ENCODE results near the gene CHMP1B.

Gene CHMP1B

GRCh38 chr18:11810379-11810778 is 40.8 kb upstream of the CHMP1B start:
- no peak overlapping the region for H3K4me3 ChIP-seq (ENCODE audit: insufficient read length, low read depth)
- no peaks in the 10 kb centered on the region for H3K9me3 ChIP-seq (ENCODE audit: insufficient read depth, low read length)
- no peak for DNase-seq (ENCODE audit: low read depth, low spot score)
- no peaks in the 10 kb centered on the region for H3K27me3 ChIP-seq (ENCODE audit: insufficient read depth, insufficient read length)
- TF ChIP-seq YY1 (IDR thresholded peaks at IDR 0.05; ENCODE audit: insufficient read depth, insufficient read length) (no peak), ZNF274 (IDR thresholded peaks at IDR 0.05; ENCODE audit: low read depth, low read length) (no peak), SUZ12 (IDR thresholded peaks at IDR 0.05; ENCODE audit: extremely low read depth, insufficient read depth, insufficient read length) (no peak)
- no peaks in the 10 kb centered on the region for H3K36me3 ChIP-seq (ENCODE audit: insufficient read depth, insufficient read length, low read length)
- peaks cover 18% of the 10 kb centered on the region for H3K4me1 ChIP-seq (ENCODE audit: insufficient read depth, insufficient read length)
- no peak overlapping the region for H3K9ac ChIP-seq (ENCODE audit: insufficient read length, low read depth)

GRCh38 chr18:11811009-11811408 is 40.2 kb upstream of the CHMP1B start:
- no peak for TF ChIP-seq YY1 (IDR thresholded peaks at IDR 0.05; ENCODE audit: insufficient read depth, insufficient read length)
- no peak for TF ChIP-seq SUZ12 (IDR thresholded peaks at IDR 0.05; ENCODE audit: extremely low read depth, insufficient read depth, insufficient read length)
- no peak for TF ChIP-seq ZNF274 (IDR thresholded peaks at IDR 0.05; ENCODE audit: low read depth, low read length)
- Histone ChIP-seq H3K36me3 (ENCODE audit: insufficient read depth, insufficient read length, low read length) (no peaks in the 10 kb centered on the region), H3K4me1 (ENCODE audit: insufficient read depth, insufficient read length) (peaks cover 18% of the 10 kb centered on the region), H3K27me3 (ENCODE audit: insufficient read depth, insufficient read length) (no peaks in the 10 kb centered on the region), H3K9ac (ENCODE audit: insufficient read length, low read depth) (no peak overlapping the region), H3K4me3 (ENCODE audit: insufficient read length, low read depth) (no peak overlapping the region), H3K9me3 (ENCODE audit: insufficient read depth, low read length) (no peaks in the 10 kb centered on the region)
- no peak for DNase-seq (ENCODE audit: low read depth, low spot score)

- no peaks in the 10 kb centered on the region for H3K36me3 ChIP-seq (ENCODE audit: insufficient read depth, insufficient read length, low read length)
- no peaks in the 10 kb centered on the region for H3K27me3 ChIP-seq (ENCODE audit: insufficient read depth, insufficient read length)
- H3K4me1 ChIP-seq (ENCODE audit: insufficient read depth, insufficient read length) = peaks cover 3% of the 10 kb centered on the region
- no peak overlapping the region for H3K9ac ChIP-seq (ENCODE audit: insufficient read length, low read depth)
- H3K4me3 ChIP-seq (ENCODE audit: insufficient read length, low read depth) = no peak overlapping the region
- no peak for DNase-seq (ENCODE audit: low read depth, low spot score)
- TF ChIP-seq SUZ12 (IDR thresholded peaks at IDR 0.05; ENCODE audit: extremely low read depth, insufficient read depth, insufficient read length) (no peak), YY1 (IDR thresholded peaks at IDR 0.05; ENCODE audit: insufficient read depth, insufficient read length) (no peak)
- H3K9me3 ChIP-seq (ENCODE audit: insufficient read depth, low read length) = no peaks in the 10 kb centered on the region
Measured at GRCh38 chr18:11817229-11817628, 34.0 kb upstream of the CHMP1B start.

- Histone ChIP-seq H3K27me3 (ENCODE audit: insufficient read depth, insufficient read length) (no peaks in the 10 kb centered on the region), H3K4me1 (ENCODE audit: insufficient read depth, insufficient read length) (peaks cover 3% of the 10 kb centered on the region), H3K9me3 (ENCODE audit: insufficient read depth, low read length) (no peaks in the 10 kb centered on the region), H3K36me3 (ENCODE audit: insufficient read depth, insufficient read length, low read length) (no peaks in the 10 kb centered on the region), H3K9ac (ENCODE audit: insufficient read length, low read depth) (no peak overlapping the region), H3K4me3 (ENCODE audit: insufficient read length, low read depth) (no peak overlapping the region)
- no peak for TF ChIP-seq SUZ12 (IDR thresholded peaks at IDR 0.05; ENCODE audit: extremely low read depth, insufficient read depth, insufficient read length)
- TF ChIP-seq ZNF274 (IDR thresholded peaks at IDR 0.05; ENCODE audit: low read depth, low read length) = no peak
- TF ChIP-seq YY1 (IDR thresholded peaks at IDR 0.05; ENCODE audit: insufficient read depth, insufficient read length) = no peak
- DNase-seq (ENCODE audit: low read depth, low spot score) = no peak
Measured at GRCh38 chr18:11818486-11819203, 32.6 kb upstream of the CHMP1B start.

- Histone ChIP-seq H3K36me3 (ENCODE audit: insufficient read depth, insufficient read length, low read length) (no peaks in the 10 kb centered on the region), H3K9me3 (ENCODE audit: insufficient read depth, low read length) (no peaks in the 10 kb centered on the region), H3K27me3 (ENCODE audit: insufficient read depth, insufficient read length) (no peaks in the 10 kb centered on the region), H3K4me1 (ENCODE audit: insufficient read depth, insufficient read length) (peaks cover 3% of the 10 kb centered on the region), H3K4me3 (ENCODE audit: insufficient read length, low read depth) (no peak overlapping the region), H3K9ac (ENCODE audit: insufficient read length, low read depth) (no peak overlapping the region)
- TF ChIP-seq ZNF274 (IDR thresholded peaks at IDR 0.05; ENCODE audit: low read depth, low read length) (no peak), SUZ12 (IDR thresholded peaks at IDR 0.05; ENCODE audit: extremely low read depth, insufficient read depth, insufficient read length) (no peak), YY1 (IDR thresholded peaks at IDR 0.05; ENCODE audit: insufficient read depth, insufficient read length) (no peak)
- DNase-seq (ENCODE audit: low read depth, low spot score) = no peak
Measured at GRCh38 chr18:11819938-11820337, 31.3 kb upstream of the CHMP1B start.

- Histone ChIP-seq H3K27me3 (ENCODE audit: insufficient read depth, insufficient read length) (no peaks in the 10 kb centered on the region), H3K9me3 (ENCODE audit: insufficient read depth, low read length) (no peaks in the 10 kb centered on the region), H3K4me3 (ENCODE audit: insufficient read length, low read depth) (no peak overlapping the region), H3K4me1 (ENCODE audit: insufficient read depth, insufficient read length) (peaks cover 3% of the 10 kb centered on the region), H3K36me3 (ENCODE audit: insufficient read depth, insufficient read length, low read length) (no peaks in the 10 kb centered on the region), H3K9ac (ENCODE audit: insufficient read length, low read depth) (no peak overlapping the region)
- no peak for DNase-seq (ENCODE audit: low read depth, low spot score)
- TF ChIP-seq YY1 (IDR thresholded peaks at IDR 0.05; ENCODE audit: insufficient read depth, insufficient read length) (no peak), ZNF274 (IDR thresholded peaks at IDR 0.05; ENCODE audit: low read depth, low read length) (no peak), SUZ12 (IDR thresholded peaks at IDR 0.05; ENCODE audit: extremely low read depth, insufficient read depth, insufficient read length) (no peak)
Measured at GRCh38 chr18:11820697-11821096, 30.5 kb upstream of the CHMP1B start.

- no peak for TF ChIP-seq YY1 (IDR thresholded peaks at IDR 0.05; ENCODE audit: insufficient read depth, insufficient read length)
- TF ChIP-seq SUZ12 (IDR thresholded peaks at IDR 0.05; ENCODE audit: extremely low read depth, insufficient read depth, insufficient read length) = no peak
- TF ChIP-seq ZNF274 (IDR thresholded peaks at IDR 0.05; ENCODE audit: low read depth, low read length) = no peak
- Histone ChIP-seq H3K9me3 (ENCODE audit: insufficient read depth, low read length) (no peaks in the 10 kb centered on the region), H3K9ac (ENCODE audit: insufficient read length, low read depth) (no peak overlapping the region), H3K27me3 (ENCODE audit: insufficient read depth, insufficient read length) (no peaks in the 10 kb centered on the region), H3K4me1 (ENCODE audit: insufficient read depth, insufficient read length) (peaks cover 3% of the 10 kb centered on the region), H3K36me3 (ENCODE audit: insufficient read depth, insufficient read length, low read length) (no peaks in the 10 kb centered on the region), H3K4me3 (ENCODE audit: insufficient read length, low read depth) (no peak overlapping the region)
- DNase-seq (ENCODE audit: low read depth, low spot score) = no peak
Measured at GRCh38 chr18:11821208-11821607, 30.0 kb upstream of the CHMP1B start.
